K562 (cell line): ENCODE data around the gene MYO15A. TPM values are rescaled to one million over a fixed set of nuclear protein-coding genes. Genes with fewer than 3 reads are reported as not detected.

Source experiments
- ATAC-seq: fragments of 200-7000 bp; cut with Tn5 transposase; 3 replicates; pipeline ENCODE4 v1.9.1; 2020; ENCODE audit warnings: moderate library complexity
- BruUV-seq: library from RNA; stranded (reverse); fragments of 400-500 nt; replicated peaks from 2 replicates; lab custom pipeline; 2021; lab: Mats Ljungman, UMichigan
- CTCF ChIA-PET: fragments of 300-600 bp; formaldehyde crosslinking; extraction: SDS; loops from one replicate; lab custom pipeline; 2021; ENCODE audit warnings: low intra/inter-chr PET ratio; lab: Yijun Ruan, JAX
- POLR2A ChIA-PET: fragments of 300-600, 350-650 bp; sonication (Branson Sonifier 250); formaldehyde crosslinking; extraction: SDS; loops from one replicate; lab custom pipeline; 2021; ENCODE audit warnings: antibody characterized with exemption, inconsistent platforms; lab: Yijun Ruan, JAX
- DNase-seq, 4 experiments: peaks; one replicate each; pipeline versions ENCODE4 v3.0.0 to v3.0.0-alpha.2; 2011 to 2018; ENCODE audit warnings: low spot score in 3 of 4, mixed read lengths in 3 of 4; ENCODE audit errors: extremely low read depth in 1 of 4
- FAIRE-seq: peaks from 2 replicates; lab custom pipeline; 2011; peaks lifted over from hg19 to GRCh38; lab: Jason Lieb, UNC
- H2AFZ ChIP-seq: 2 replicates; pipeline ENCODE4 v1.6.0; 2011; ENCODE audit warnings: low read depth, low read length, control low read depth, inconsistent platforms
- H3K27ac ChIP-seq: fragments of 200-600 bp; 3 replicates; pipeline ENCODE4 v1.8.0; 2011; ENCODE audit warnings: low read depth, mild to moderate bottlenecking, control low read depth, inconsistent platforms, low read length, moderate library complexity, mixed read lengths; ENCODE audit errors: extremely low read depth
- H3K27me3 ChIP-seq, 2 experiments: fragments of 300-600 bp in 1 of 2; 2 replicates in 1 of 2; 3 replicates in 1 of 2; pipeline versions ENCODE4 v1.6.0 to v1.8.0; 2011; ENCODE audit warnings: inconsistent platforms in 2 of 2, low read length in 2 of 2, mild to moderate bottlenecking in 1 of 2, mixed read lengths in 1 of 2, moderate library complexity in 1 of 2; ENCODE audit not compliant: control insufficient read depth in 2 of 2, insufficient read depth in 2 of 2
- H3K36me3 ChIP-seq: fragments of 300-600 bp; 3 replicates; pipeline ENCODE4 v1.8.0; 2011; ENCODE audit warnings: mild to moderate bottlenecking, low read length, inconsistent platforms; ENCODE audit not compliant: control insufficient read depth, insufficient read depth
- H3K4me1 ChIP-seq, 2 experiments: fragments of 200-600 bp in 1 of 2; replicated peaks in 1 of 2; 2 replicates in 1 of 2; 3 replicates in 1 of 2; pipeline versions ENCODE4 v1.5.1 to v1.8.0; 2011; ENCODE audit warnings: inconsistent platforms in 2 of 2, low read length in 2 of 2, mild to moderate bottlenecking in 1 of 2, mixed read lengths in 1 of 2, moderate library complexity in 1 of 2; ENCODE audit not compliant: control insufficient read depth in 2 of 2, insufficient read depth in 2 of 2
- H3K4me2 ChIP-seq: 2 replicates; pipeline ENCODE4 v1.6.1; 2011; ENCODE audit warnings: low read length, control low read depth, inconsistent platforms, mixed read lengths; ENCODE audit not compliant: insufficient read depth
- H3K4me3 ChIP-seq: fragments of 200-600 bp; sonication (generic), shearing (Covaris generic); 2 replicates; pipeline ENCODE4 v1.5.1; 2016; ENCODE audit warnings: control low read depth, inconsistent platforms
- H3K79me2 ChIP-seq: fragments of 200-600 bp; 3 replicates; pipeline ENCODE4 v1.8.0; 2011; ENCODE audit warnings: low read length, inconsistent platforms; ENCODE audit not compliant: control insufficient read depth, insufficient read depth
- H3K9ac ChIP-seq, 2 experiments: 2 replicates each; pipeline versions ENCODE4 v1.6.0 to v1.6.1; 2011; ENCODE audit warnings: low read depth in 2 of 2, low read length in 2 of 2, control low read depth in 1 of 2, inconsistent platforms in 1 of 2, mild to moderate bottlenecking in 1 of 2, mixed read lengths in 1 of 2; ENCODE audit not compliant: insufficient read depth in 1 of 2
- H3K9me1 ChIP-seq: one replicate; pipeline ENCODE4 v1.6.0; 2011; ENCODE audit warnings: inconsistent platforms, mild to moderate bottlenecking, low read length, moderate library complexity; ENCODE audit not compliant: control insufficient read depth, insufficient read depth
- H3K9me3 ChIP-seq: replicated peaks from 2 replicates; pipeline ENCODE4 v1.5.1; 2011; ENCODE audit warnings: low read depth, low read length, inconsistent platforms; ENCODE audit not compliant: control insufficient read depth, insufficient read depth
- H4K20me1 ChIP-seq: replicated peaks from 2 replicates; pipeline ENCODE4 v1.6.1; 2011; ENCODE audit warnings: low read length, inconsistent platforms, mixed read lengths; ENCODE audit not compliant: control insufficient read depth, insufficient read depth
- ATF1 ChIP-seq, 2 experiments: fragments of 450-650 bp in 1 of 2; IDR thresholded peaks; 2 replicates each; pipeline ENCODE4 v1.6.1; 2016; ENCODE audit warnings: missing compliant biosample characterization in 1 of 2, missing genetic modification characterization in 1 of 2
- ATF7 ChIP-seq: fragments of 450-650 bp; IDR thresholded peaks from 2 replicates; pipeline ENCODE4 v1.7.1; 2014; ENCODE audit warnings: mild to moderate bottlenecking, moderate library complexity
- CSDE1 ChIP-seq, 2 experiments: fragments of 450-650 bp; IDR thresholded peaks; 2 replicates each; pipeline ENCODE4 v1.6.1; 2016; ENCODE audit warnings: mild to moderate bottlenecking in 1 of 2
- E2F3 ChIP-seq: fragments of 250-450 bp; sonication (Bioruptor Pico); IDR thresholded peaks from 2 replicates; pipeline ENCODE4 v1.4.0; 2020; ENCODE audit warnings: mild to moderate bottlenecking
- GABPA ChIP-seq: fragments of 200-800 bp; sonication (Bioruptor generic); conservative IDR thresholded peaks from 2 replicates; pipeline ENCODE4 v1.6.1; 2016; ENCODE audit warnings: low read depth, missing genetic modification characterization, missing compliant biosample characterization
- HCFC1 ChIP-seq: IDR thresholded peaks from 2 replicates; pipeline ENCODE4 v1.6.1; 2012; ENCODE audit warnings: low read depth, low read length, improper control_type of control experiment
- HNRNPL ChIP-seq: fragments of 200-400 bp; formaldehyde crosslinking; IDR thresholded peaks from 2 replicates; pipeline ENCODE4 v1.6.1; 2017; ENCODE audit warnings: low read depth, mild to moderate bottlenecking, low read length
- HNRNPLL ChIP-seq: fragments of 200-400 bp; formaldehyde crosslinking; IDR thresholded peaks from 2 replicates; pipeline ENCODE4 v1.6.1; 2017; ENCODE audit warnings: low read length, low read depth, mild to moderate bottlenecking; ENCODE audit not compliant: poor library complexity, severe bottlenecking
- KLF16 ChIP-seq: IDR thresholded peaks from 2 replicates; pipeline ENCODE4 v1.6.1; 2016; ENCODE audit warnings: antibody characterized with exemption
- NRF1 ChIP-seq, 2 experiments: fragments of 450-650 bp; IDR thresholded peaks in 1 of 2; conservative IDR thresholded peaks in 1 of 2; 2 replicates each; pipeline ENCODE4 v1.6.1; 2014; ENCODE audit warnings: mild to moderate bottlenecking in 2 of 2
- RBM25 ChIP-seq: fragments of 200-400 bp; formaldehyde crosslinking; IDR thresholded peaks from 2 replicates; pipeline ENCODE4 v1.6.1; 2018; ENCODE audit warnings: low read length, low read depth, moderate library complexity; ENCODE audit not compliant: severe bottlenecking
- SMAD4 ChIP-seq: fragments of 250-450 bp; sonication (Bioruptor Pico); conservative IDR thresholded peaks from 2 replicates; pipeline ENCODE4 v1.8.0; 2021; ENCODE audit warnings: inconsistent platforms, mild to moderate bottlenecking, moderate library complexity
- SNIP1 ChIP-seq: fragments of 450-650 bp; IDR thresholded peaks from 2 replicates; pipeline ENCODE4 v1.7.1; 2017; ENCODE audit warnings: low read depth, mild to moderate bottlenecking
- TCF7 ChIP-seq: sonication (generic); IDR thresholded peaks from 2 replicates; pipeline ENCODE4 v1.6.1; 2016; ENCODE audit warnings: antibody characterized with exemption, borderline replicate concordance
- ZNF143 ChIP-seq: sonication (generic); formaldehyde crosslinking; IDR thresholded peaks from 2 replicates; pipeline ENCODE4 v1.9.0; 2022; ENCODE audit warnings: mild to moderate bottlenecking, missing genetic modification reagents
- WGBS: fragments of 100-300 bp; shearing (Covaris generic); methylation state at CpG from one replicate; pipeline ENCODE4 v1.1.6; 2016; ENCODE audit warnings: low coverage, mixed read lengths; ENCODE audit not compliant: insufficient coverage; ENCODE audit errors: missing lambda C conversion rate; 5-methylcytosine and 5-hydroxymethylcytosine counted together
- in situ Hi-C: fragments of 300-500 bp; cut with MboI; formaldehyde crosslinking; loops from 4 replicates; pipeline ENCODE4 v1.15.0; 2018; ENCODE audit warnings: inconsistent platforms, mixed read lengths
- intact Hi-C: fragments of 100-400 bp; cut with micrococcal nuclease; formaldehyde crosslinking; loops from 2 replicates; pipeline ENCODE4 v1.14.2; 2022
- polyA plus RNA-seq, 8 experiments: library from polyadenylated mRNA; depleted of rRNA in 4 of 8; stranded (reverse) in 5 of 8; unstranded in 3 of 8; fragments of >200 nt; fragmentation: Nextera tagmentation in 2 of 8; fragmentation: Illumina TruSeq in 1 of 8; extraction: Ambion mirVana in 2 of 8; extraction: Trizol in 1 of 8; gene quantifications; 2 replicates each; pipeline versions ENCODE4 v1.2.1 to v1.2.3, GENCODE V29; 2011 to 2014; ENCODE audit warnings: inconsistent platforms in 1 of 8, missing spikeins in 1 of 8
- total RNA-seq, 7 experiments: library from RNA; depleted of rRNA in 6 of 7; stranded (reverse); fragments of >200 nt in 6 of 7; fragmentation: Illumina TruSeq in 2 of 7; extraction: Trizol in 2 of 7; gene quantifications; 2 replicates each; pipeline versions ENCODE4 v1.2.1 to v1.2.3, GENCODE V29; 2011 to 2021; ENCODE audit warnings: low replicate concordance in 1 of 7
- TF ChIP-seq, protein P1 (sequence below): fragments of 150-350 bp; conservative IDR thresholded peaks from 2 replicates; pipeline ENCODE4 v1.6.1; 2014; ENCODE audit warnings: low read length
- TF ChIP-seq, protein P2 (sequence below), 2 experiments: fragments of 450-650 bp; conservative IDR thresholded peaks; 2 replicates each; pipeline ENCODE4 v1.6.1; 2017; ENCODE audit warnings: mild to moderate bottlenecking in 2 of 2, moderate library complexity in 2 of 2
- TF ChIP-seq, protein P3 (sequence below), 2 experiments: fragments of 250-450 bp in 1 of 2; fragments of 450-650 bp in 1 of 2; sonication (Bioruptor Pico) in 1 of 2; IDR thresholded peaks; 2 replicates each; pipeline versions ENCODE4 v1.6.1 to v1.8.0; 2016 to 2021; ENCODE audit warnings: mild to moderate bottlenecking in 2 of 2, moderate library complexity in 2 of 2, missing compliant biosample characterization in 1 of 2, missing genetic modification characterization in 1 of 2

Gene MYO15A
- total and polyA plus RNA-seq, 9 of the 15 experiments (the other 6 are each of a cell fraction or from before 2014, with no cell fraction given): 0.05 to 0.88 (median 0.14) TPM; not detected in 1

DNA sequence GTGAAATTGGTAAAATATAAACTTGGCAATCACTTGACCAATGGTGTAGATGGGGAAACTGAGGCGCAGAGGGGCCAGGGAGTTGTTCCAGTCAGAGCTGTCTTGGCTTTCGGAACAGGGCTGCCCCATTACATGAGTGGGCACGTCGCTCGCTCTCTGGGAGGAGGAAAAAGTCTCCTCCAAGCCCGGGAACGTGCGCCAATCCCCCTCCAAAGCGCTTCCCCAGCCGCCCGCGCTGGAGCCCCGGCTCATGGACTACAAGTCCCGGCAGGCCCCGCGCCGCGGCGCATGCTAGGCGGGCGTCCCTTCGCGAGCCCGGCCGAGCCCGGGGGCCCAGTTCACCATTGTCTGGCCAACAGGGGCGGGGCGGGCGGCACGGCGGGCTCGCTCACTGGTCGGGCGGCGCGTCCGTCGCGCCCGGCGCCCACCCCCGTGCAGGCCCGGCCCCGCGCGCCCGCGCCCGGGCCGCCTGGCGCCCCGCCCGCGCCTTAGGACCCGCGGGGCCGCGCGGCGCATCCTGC is 116.6 kb downstream of the MYO15A start, which contains the start of gene LLGL1:
LLGL1 (plus strand) TSS at position 515 of the 521 bp plus-strand sequence. CDS start 48 bp downstream, outside the sequence.
- CTCF ChIA-PET: no interaction called here
- in situ Hi-C loops: no loop called here
- TF ChIP-seq ATF1 (CRISPR knock-in tag; IDR thresholded peaks at IDR 0.05): no peak
- TF ChIP-seq ATF1 (tag; IDR thresholded peaks at IDR 0.05): 0 out of 2 replicates have a peak, but pooled peaks have one; percentile 13
- TF ChIP-seq RBM25: peak; percentile 96
- TF ChIP-seq NRF1 (conservative IDR thresholded peaks at IDR 0.05 in 1 of 2, IDR thresholded peaks at IDR 0.05 in 1 of 2): peak; percentile 79 to 82
- TF ChIP-seq, protein P1, sequence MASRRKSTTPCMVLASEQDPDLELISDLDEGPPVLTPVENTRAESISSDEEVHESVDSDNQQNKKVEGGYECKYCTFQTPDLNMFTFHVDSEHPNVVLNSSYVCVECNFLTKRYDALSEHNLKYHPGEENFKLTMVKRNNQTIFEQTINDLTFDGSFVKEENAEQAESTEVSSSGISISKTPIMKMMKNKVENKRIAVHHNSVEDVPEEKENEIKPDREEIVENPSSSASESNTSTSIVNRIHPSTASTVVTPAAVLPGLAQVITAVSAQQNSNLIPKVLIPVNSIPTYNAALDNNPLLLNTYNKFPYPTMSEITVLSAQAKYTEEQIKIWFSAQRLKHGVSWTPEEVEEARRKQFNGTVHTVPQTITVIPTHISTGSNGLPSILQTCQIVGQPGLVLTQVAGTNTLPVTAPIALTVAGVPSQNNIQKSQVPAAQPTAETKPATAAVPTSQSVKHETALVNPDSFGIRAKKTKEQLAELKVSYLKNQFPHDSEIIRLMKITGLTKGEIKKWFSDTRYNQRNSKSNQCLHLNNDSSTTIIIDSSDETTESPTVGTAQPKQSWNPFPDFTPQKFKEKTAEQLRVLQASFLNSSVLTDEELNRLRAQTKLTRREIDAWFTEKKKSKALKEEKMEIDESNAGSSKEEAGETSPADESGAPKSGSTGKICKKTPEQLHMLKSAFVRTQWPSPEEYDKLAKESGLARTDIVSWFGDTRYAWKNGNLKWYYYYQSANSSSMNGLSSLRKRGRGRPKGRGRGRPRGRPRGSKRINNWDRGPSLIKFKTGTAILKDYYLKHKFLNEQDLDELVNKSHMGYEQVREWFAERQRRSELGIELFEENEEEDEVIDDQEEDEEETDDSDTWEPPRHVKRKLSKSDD: no peak
- 0 out of 2 replicates have a peak, but pooled peaks have one; percentile 17 for TF ChIP-seq E2F3
- TF ChIP-seq, protein P2, sequence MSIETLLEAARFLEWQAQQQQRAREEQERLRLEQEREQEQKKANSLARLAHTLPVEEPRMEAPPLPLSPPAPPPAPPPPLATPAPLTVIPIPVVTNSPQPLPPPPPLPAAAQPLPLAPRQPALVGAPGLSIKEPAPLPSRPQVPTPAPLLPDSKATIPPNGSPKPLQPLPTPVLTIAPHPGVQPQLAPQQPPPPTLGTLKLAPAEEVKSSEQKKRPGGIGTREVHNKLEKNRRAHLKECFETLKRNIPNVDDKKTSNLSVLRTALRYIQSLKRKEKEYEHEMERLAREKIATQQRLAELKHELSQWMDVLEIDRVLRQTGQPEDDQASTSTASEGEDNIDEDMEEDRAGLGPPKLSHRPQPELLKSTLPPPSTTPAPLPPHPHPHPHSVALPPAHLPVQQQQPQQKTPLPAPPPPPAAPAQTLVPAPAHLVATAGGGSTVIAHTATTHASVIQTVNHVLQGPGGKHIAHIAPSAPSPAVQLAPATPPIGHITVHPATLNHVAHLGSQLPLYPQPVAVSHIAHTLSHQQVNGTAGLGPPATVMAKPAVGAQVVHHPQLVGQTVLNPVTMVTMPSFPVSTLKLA (conservative IDR thresholded peaks at IDR 0.05): peak in 1 of 2 experiments; percentile 56; a peak in 1 of 4 replicates
- TF ChIP-seq TCF7: no peak
- TF ChIP-seq SMAD4 (CRISPR knock-in tag): 0 out of 2 replicates have a peak, but pooled peaks have one; percentile 25
- TF ChIP-seq ATF7: peak; percentile 19; the same call in 1 of the 2 replicates
- no peak for TF ChIP-seq CSDE1 (IDR thresholded peaks at IDR 0.05)
- TF ChIP-seq, protein P3, sequence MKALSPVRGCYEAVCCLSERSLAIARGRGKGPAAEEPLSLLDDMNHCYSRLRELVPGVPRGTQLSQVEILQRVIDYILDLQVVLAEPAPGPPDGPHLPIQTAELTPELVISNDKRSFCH (CRISPR knock-in tag; IDR thresholded peaks at IDR 0.05): no peak
- TF ChIP-seq, protein P3 (tag; IDR thresholded peaks at IDR 0.05): no peak
- peak; percentile 49 for TF ChIP-seq GABPA (tag)
- TF ChIP-seq KLF16: no peak
- TF ChIP-seq HNRNPLL: peak; percentile 27
- TF ChIP-seq HCFC1: peak; percentile 91
- no peak for TF ChIP-seq HNRNPL
- TF ChIP-seq SNIP1: peak; percentile 88
- peak; percentile 87 for TF ChIP-seq ZNF143

More for the DNA sequence above, 116.6 kb downstream of the MYO15A start, which contains the start of gene LLGL1:
- ATAC-seq (peak; percentile 98), DNase-seq (peak; percentile 95 to 97 (median 96)), FAIRE-seq (no peak)
- no peaks in the 10 kb centered on the region for H3K27me3 ChIP-seq
- peak within 1 kb of the TSS; percentile 65 for H3K4me3 ChIP-seq
- H3K36me3 ChIP-seq: no peaks in the 10 kb centered on the region
- no peaks in the 10 kb centered on the region for H3K9me3 ChIP-seq
- H3K27ac ChIP-seq: peak within 1 kb of the TSS; percentile 48; the same call in 2 of the 3 replicates
- H3K79me2 ChIP-seq: peaks cover 8% of the 10 kb centered on the region; the same call in 2 of the 3 replicates
- H3K9me1 ChIP-seq: peaks cover 3% of the 10 kb centered on the region
- intact Hi-C loops: no loop called here
- H3K9ac ChIP-seq: peak within 1 kb of the TSS; percentile 73 to 92
- BruUV-seq: no TSS peak
- WGBS: 6% methylated on average over 7 of the region's 60 CpGs
- no peaks in the 10 kb centered on the region for H4K20me1 ChIP-seq
- peaks cover 4 to 37% of the 10 kb centered on the region in 2 experiments; a peak in 3 of 5 replicates for H3K4me1 ChIP-seq
- POLR2A ChIA-PET: no interaction called here
- peak within 1 kb of the TSS; percentile 98 for H2AFZ ChIP-seq
- H3K4me2 ChIP-seq: peak within 1 kb of the TSS; percentile 85
